ENCODE results near the gene TTF2.
"Not testable (repeated sequence)": the region's sequence is repeated elsewhere in the genome, so short reads cannot be mapped to it uniquely, and the experiment has no call there.

Gene TTF2

DNA sequence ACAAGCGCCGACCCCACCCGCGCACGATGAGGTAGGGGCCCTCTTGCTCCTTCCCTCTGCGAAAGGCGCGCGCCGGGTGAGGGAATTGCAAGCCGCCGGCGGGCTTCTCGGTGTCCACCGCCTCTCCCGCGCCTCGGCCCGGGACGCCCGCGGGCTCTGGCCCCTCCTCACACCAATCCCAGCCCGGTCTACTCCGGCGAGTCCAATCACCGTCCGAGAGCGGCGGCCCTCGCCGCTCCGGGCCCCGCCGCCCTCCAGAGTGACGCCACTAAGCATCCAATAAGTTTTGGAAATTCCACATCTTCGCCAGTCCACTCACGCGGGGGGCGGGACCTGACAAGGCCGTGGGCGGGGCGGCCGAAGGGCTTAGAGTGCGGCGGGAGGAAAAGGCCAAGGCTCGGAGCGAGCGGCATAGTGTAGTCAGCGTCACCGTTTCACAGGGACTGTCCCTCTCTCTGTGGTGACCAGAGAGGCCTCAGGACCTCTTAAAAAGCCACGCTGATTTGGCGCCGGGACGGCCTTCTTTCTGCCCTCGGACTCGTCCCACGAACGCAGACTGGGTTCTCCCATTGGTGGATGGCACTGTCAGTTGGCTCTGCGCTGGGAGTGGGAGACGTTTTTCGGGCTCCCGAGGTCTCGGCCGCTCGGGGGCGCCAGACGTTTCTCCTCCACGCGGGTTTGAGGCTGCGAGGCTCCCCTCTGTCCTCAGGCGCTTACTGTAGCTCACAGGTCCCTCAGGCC lies 61.6 kb downstream of the TTF2 start, which contains the start of gene TRIM45:
Gene TRIM45, minus strand, starts transcription at position 161 of the 741 bp plus-strand sequence. CDS start 548 bp downstream, outside the sequence.
- DNase-seq = peak; percentile 72 to 97 (median 84)

DNA sequence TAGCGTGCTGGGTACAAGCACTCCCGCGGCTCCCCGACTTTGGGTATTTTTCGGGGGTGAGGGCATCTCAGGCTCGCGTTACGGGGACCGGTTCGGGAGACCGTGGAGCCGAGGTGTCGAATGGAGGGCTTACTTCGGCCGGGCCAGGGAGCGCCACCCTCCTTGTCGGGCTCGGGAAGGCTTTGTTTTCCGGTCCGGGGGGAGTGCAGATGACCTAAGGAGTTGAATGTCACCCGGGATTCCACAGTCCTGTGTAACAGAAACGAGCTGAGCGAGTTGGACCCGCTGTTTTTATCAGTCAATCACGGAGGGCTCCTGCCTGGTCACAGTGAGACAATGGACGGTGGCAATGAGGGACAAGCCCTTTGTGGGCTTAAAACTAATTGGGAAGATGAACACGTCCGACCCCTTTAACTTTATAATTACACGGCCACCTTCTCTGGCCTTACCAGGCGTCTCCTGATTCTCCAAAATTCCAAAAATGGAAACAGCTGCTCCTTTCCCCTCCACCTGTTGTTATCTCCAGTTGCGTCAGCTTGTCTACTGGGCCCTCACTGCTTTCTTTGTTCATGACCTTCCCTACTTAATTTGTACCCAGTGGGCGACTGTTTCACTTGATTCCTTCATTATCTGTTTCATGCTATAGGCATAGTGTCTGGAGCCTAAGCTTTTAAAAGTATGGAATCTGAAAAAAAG lies 62.4 kb downstream of the TTF2 start:
- DNase-seq = no peak

DNA sequence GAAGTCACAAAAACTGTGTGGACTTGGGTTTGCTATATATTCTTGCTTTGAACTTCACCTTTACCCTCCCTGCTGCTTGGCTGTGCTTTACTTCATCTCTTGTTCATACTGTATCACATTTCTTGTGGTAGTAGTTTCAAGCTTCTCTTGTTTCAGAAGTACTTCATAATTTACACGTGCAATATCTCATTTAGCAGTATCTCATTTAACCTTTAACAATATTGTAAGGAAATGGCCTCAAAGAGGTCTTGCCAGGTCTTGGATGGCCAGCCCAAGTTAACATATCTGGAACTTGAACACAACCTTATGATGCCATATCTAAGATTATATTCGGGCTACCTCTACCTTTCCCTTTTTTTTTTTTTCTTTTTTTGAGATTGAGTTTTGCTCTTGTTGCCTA lies 63.1 kb downstream of the TTF2 start:
- no peak for DNase-seq

DNA sequence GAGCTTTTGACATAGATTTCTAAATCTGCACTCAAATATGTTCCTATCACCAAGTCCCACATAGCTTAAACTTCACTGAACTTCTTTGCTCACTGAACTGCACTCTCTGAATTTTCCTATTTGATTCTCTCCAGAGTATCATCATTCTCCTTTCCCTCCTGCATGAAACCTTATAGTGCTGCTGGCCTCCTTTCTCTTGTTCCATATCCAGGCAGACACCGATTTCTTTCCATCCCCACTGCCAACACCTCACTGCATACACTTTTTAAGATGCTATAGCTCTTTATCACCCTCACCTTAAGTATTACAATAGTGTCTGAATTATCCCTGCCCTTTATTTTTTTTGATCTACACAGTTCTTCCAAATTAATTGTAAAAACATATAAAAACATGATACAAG lies 64.5 kb downstream of the TTF2 start:
- DNase-seq = no peak

DNA sequence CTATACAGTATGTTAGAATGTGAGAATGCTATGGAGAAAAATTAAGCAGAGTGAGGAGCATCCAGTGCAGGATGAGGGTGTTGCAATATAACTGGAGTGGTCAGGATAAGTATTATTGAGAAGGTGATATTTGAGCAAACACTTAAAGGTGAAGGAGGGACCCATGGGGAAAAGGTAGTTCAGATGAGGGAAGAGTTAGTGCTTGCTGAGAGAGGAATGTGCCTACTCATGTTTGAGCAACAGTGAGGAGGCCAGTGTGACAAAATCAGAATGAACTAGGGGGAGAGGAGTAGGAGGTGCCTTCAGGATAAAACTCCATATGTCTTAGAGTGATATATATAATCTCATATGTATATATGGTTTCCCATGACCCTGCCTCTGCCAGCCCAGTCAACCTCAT lies 67.7 kb downstream of the TTF2 start:
- DNase-seq = peak in 2 of 3 experiments; percentile 23 to 74

DNA sequence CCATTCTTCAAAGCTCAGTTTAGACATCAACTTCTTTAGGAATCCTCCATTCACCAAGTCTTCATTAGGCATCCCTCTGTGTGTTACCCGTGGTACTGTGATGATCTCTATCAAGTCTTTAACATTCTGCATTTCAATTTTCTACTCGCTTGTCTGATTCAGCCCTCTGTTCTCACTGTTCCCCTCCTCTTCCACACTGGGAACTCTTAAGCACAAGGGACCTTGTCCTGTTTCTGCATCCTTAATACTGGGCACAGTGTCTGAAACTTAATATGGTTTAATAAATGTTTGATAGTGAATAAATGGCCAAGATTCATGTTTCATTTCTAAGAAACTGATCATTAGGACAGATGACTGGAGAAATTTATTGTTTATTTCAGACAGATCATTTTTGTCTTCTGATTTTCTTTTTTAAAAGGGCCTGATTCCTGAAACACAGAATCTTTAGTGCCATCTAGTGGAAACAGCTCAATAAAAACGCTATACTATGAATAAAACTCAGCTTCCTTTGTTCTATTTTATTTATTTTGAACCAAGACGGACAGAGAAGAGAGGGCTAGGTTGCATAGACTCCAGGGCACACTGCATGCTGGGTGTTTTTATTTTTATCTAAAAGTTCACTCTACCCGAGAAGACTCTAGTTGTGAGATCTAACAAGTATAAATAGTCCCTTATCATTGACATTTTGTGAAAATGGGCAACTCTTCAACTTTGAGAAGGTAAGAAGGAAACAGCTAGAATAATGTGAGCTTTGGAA lies 68.4 kb downstream of the TTF2 start:
- peak; percentile 22 to 82 (median 68) for DNase-seq

DNA sequence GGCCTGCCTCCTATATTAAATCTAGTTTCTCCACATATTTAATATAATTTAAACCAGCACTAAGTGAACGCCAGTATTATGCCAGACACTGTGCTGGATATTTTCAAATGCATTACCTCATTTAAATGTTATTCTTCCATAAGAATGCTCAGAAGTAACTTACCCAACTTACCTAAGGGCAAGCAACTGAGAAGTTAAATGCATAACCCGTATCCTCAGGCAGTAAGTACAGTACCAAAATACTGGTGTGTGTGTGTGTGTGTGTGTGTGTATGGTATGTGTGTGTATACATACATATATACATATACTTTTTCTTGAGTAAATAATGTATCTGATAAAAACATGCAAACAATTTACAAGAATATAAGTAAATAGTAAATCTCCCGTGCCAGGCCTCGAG lies 70.4 kb downstream of the TTF2 start:
- DNase-seq = no peak

DNA sequence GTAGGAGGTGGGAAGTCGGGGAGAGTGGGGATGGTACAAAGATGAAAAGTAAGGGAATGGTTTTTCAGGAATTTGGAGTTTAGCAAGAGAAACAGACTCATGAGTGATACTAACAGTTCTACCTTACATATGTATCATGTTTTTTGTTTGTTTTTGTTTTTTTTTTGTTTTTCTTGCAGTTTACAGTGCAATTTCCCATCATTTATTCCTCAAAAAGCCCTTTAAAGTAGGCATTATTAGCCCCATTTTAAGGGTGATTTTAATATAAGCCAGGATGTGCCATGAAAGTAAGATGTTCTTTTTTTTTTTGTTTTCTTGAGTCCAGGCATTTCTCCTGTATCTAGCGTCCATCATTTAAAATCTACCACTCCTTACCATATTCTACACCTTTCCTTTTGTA lies 75.2 kb downstream of the TTF2 start:
- DNase-seq = no peak

DNA sequence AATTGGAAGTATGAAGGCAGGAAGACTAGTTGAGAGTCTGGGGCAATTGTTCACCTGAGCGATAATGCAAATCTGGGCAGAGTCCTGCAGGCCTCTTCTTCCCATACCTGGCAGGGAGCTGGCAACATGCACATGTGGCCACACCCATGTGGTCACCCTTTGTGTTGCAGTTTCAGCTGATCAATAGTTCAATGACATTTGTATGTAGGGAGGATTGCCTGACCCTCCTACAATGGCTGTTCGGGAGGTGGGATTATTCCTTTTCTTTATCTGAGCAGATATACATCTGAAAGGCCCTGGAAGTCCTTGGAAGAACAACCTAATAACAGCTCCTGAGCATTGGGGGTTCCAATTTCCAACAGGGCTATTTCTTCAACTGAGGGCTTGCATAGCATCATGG lies 76.6 kb downstream of the TTF2 start:
- no peak for DNase-seq

DNA sequence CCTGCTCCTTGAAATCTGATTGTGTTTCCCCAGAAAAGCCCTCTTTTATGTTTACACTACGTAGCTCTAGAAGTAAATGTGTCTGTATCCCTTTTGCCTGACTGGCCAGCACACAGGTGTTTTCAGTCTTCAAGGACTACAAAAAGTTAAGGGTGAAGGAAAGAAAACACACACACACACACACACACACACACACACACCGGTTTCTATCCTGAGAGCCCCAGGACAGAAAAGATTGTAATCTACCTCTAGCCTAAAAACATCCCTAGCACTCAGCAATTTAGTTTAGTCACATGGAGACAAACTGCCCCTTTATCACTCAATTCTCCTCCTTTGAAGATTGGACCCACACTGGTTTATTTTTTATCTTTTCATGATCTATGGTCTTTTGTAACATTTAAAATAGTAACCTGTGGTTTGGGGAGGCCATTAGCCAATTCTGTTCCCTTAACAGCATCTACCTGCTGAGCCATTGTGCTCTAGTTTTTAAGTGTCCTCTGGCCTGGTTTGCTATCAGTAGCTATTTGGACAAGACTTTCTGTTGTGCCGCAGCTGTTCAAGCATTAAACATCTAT lies 77.2 kb downstream of the TTF2 start:
- DNase-seq = peak in 2 of 3 experiments; percentile 16 to 57

DNA sequence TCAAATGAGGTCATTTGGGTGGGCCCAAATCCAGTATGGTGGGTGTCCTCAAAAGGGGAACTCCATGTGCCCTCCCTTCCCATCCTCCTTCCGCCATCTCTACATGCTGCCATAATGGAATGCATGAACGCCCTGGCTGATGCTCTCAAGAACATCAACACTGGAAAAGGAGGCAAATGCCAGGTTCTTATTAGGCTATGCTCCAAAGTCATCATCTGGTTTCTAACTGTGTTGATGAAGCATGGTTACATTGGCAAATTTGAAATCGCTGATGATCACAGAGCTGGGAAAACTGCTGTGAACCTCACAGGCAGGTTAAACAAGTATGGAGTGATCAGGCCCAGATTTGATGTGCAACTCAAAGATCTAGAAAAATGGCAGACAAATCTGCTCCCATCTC lies 78.0 kb downstream of the TTF2 start:
- no peak for DNase-seq

DNA sequence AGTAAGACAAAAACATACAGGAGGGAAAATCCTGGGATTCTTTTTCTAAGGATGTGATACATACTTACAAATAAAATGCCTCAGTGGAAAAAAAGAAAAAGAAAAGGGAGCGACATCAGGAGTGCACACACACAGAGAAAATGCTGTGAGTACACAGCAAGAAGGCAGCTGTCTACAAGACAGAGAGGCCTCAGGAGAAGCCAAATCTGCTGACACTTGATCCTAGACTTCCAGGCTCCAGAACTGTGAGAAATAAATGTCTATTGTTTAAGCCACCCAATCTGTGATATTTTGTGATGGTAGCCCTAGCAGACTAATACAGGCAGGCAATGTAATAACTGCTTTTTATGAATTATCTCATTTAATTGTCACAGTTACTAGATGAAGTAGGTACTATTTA lies 78.4 kb downstream of the TTF2 start:
- peak in 1 of 3 experiments; percentile 9 for DNase-seq

DNA sequence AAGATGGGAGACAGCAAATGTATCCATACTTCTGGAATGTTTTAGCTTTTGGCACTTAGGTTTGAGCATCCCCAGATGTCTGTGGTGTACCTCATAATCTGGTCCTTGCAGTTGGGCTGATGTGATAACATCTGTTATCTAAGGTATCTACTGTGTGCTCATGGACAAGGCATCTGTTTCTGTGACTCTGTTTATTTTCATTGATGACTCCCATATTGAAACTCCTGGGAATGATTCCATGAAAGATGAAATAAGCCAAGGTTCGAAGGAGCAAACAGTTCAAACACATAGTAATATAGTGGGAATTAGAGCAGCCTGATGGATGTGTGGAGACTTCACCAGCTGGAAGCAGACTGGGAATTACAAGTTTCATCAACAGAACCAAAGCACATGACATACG lies 82.1 kb downstream of the TTF2 start:
- no peak for DNase-seq

DNA sequence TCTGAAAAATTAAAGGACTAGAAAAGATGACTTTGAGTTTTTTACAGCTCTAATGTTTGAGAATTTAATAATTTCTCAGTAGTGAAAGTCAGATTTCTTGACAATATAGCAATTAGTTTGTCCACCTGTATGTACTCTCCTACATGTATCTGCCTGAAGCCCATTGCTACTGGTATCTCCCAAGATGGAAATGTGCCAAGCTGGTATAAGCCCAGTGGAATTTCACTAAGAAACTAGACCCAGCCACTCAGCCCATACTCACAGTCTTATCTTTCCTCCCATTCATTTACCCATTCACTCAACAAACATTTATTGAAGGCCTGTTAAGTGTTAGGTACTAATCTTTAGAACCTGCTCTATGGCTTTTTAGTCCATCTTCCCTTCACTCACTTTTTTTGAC lies 83.0 kb downstream of the TTF2 start:
- no peak for DNase-seq

DNA sequence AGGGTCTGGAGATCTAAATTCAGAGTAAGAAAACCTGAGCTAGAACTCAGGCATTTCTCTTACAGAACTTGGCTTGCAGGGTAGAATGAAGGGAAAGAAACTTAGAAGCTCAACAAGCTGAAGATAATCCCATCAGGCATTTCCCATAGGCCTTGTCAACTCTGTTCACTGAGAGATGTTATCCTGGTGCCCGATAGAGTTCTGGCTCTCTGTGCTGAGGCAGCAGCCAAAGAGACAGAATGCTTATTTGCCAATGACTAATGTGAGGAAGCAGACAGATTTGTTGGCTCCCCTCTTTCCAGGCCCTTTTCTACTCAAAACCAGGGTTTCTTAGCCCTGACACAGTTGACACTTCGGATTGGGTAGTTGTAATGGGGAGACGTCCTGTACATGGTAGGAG lies 83.7 kb downstream of the TTF2 start:
- DNase-seq = no peak

DNA sequence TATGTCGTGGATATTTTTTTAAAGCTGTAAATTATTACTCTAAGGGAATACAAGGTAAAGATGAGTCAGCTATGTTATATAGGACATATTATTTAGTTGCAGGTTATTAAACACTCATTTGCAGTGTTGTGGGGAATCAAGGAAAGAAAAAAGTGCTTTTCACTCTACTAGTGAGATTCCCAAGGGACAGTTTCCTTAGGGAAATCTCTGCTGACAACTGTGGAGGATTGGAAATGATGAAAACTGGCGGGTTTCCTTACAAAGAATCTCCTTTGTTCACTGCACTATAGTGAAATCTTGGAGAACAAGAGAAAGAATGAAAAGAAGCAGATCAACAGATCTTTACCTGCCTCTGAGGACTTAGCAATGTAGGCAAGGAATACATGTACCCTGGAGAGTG lies 85.9 kb downstream of the TTF2 start:
- DNase-seq = peak in 1 of 3 experiments; percentile 33

DNA sequence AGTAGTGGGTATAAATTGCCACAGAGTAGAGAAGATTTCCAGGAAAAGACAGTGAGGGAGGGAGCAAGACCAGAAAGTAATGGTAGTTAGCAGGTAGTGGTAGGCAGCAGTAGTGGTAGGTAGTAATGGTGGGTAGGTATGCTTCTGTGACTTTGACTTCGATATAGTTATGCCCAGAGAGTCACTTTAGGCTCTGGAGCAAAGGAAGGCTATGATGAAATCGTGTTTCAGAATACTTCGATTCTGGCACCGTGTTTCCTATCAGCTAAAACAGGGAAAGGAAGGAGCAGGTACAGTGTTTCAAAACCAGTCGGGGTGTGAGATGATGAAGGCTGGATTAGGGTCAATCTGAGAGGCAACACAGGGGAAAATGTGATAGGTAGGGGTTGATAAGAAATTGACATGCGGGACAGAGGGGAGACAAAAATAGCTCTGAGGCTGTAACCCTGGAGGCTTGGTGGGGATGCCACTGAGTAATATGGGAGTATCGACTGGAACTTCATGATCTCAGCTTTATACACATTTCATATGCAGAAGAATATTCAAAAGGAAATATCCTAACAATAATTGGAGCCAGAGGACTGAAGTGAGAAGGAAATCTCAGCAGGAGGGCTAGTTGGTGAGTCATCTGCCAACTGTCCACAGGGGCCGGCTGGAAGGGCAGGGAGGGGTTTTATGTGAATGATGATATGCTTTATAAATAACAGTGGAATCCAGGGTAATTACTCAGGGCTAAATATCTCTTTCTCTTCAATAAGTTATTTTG lies 86.6 kb downstream of the TTF2 start:
- DNase-seq = peak; percentile 8 to 76 (median 57)

DNA sequence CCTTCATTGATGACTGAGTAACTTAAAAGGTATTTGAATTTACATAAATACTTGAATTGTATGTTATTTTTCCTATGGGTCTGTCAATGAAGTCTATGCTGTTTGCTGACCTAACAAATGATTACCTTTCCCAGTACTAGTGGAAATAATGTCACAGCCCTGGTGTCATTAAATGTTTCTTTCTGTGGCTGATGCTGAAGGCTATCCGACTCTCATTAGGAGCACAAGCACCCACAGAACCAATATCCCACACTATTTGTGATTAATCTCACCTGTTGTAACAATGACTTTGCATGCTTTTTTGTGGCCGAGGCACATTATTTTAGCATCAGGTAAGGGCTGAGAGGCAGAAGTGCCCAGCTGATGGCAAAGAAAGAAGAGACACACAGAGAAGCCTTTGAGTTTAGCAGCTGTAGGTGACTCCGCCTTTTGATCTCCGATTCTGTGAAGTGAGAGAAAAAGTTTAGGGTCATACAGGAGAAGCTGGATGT lies 87.3 kb downstream of the TTF2 start:
- DNase-seq = peak in 2 of 3 experiments; percentile 31 to 71

DNA sequence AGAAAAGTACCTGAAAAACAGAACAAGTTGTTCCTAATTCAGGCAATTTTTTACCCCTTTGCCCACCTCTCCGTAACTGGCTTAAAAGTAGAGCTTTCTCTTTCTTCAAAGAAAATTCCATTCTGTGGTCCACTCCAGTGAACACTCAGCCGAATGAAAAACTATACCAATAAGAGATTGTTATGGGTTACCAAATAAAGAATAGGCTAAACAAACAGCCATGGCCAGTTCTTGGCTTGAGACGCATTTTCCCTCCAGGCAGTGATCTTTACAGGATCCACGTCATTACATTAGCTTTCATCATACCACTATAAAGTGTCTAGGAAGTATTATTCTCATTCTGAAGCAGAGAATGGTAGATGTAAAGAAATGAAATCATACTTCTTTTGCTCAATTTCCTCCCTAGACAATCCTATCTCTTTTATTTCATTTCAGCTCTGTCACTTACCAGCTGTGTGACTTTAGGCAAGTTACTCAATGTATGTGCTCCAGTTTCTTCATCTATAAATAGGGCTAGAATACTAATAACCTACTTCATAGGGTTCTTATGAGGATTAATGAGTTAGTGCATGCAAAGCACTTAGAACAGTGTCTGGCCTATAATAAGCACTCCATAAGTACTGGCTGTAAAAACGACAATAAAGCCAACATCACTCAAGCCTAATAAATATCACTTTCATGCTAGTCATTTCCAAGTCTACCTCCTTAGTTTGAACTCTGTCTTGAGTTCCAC lies 87.9 kb downstream of the TTF2 start:
- DNase-seq = peak in 2 of 3 experiments; percentile 42 to 81

DNA sequence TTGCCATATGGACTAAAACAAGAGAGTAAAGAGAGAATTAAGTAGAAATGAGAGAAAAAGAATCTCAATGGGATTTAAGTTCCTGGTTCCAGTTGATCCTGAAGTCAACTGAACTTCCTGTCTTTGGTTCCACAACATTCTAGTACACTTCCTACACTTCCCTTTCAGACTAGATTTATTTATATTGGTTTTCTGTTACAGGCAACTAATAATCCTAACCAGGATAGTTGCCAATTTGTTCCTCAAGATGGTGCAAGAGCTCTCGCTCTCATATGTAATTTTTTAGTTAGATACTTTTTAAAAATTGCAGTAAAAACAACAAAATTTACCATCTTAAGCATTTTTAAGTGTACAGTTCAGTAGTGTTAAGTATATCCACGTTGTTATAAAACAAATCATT lies 90.2 kb downstream of the TTF2 start:
- no peak for DNase-seq

DNA sequence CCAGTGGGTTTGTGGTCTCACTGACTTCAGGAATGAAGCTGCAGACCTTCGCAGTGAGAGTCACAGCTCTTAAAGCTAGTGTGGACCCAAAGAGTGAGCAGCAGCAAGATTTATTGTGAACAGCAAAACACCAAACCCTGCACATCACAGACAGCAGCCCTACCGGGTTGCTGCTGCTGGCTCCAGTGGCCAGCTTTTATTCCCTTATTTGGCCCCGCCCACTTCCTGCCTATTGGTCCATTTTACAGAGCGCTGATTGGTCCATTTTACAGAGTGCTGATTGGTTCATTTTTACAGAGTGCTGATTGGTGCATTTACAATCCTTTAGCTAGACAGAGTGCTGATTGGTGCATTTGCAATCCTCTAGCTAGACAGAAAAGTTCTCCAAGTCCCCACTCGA lies 91.2 kb downstream of the TTF2 start:
- DNase-seq = not testable (repeated sequence)
